Measurements from ENCODE around the gene ARL15. TPM values are rescaled to one million over a fixed set of nuclear protein-coding genes. Genes with fewer than 3 reads are reported as not detected.

The ARL15 gene
- total RNA-seq, 1 experiment from 2014 or later, result 6.9 TPM

GRCh38 chr5:53936481-53937352, 373.7 kb downstream of the ARL15 start:
- Histone ChIP-seq H2AFZ (ENCODE audit: low read length) (no peak overlapping the region), H3K4me1 (ENCODE audit: insufficient read depth, low read length) (no peaks in the 10 kb centered on the region), H3K27ac (ENCODE audit: low read length) (no peak overlapping the region), H3K9me2 (replicated peaks; ENCODE audit: low read length) (no peaks in the 10 kb centered on the region), H3F3A (ENCODE audit: low read length, unreplicated experiment) (no peaks in the 10 kb centered on the region), H3K4me2 (ENCODE audit: low read length) (no peak overlapping the region), H3K9me3 (ENCODE audit: low read length) (no peaks in the 10 kb centered on the region), H3K79me2 (ENCODE audit: low read length) (no peaks in the 10 kb centered on the region), H3K27me3 (ENCODE audit: low read length) (no peaks in the 10 kb centered on the region), H3K9ac (ENCODE audit: low read length) (no peak overlapping the region), H3K36me3 (ENCODE audit: low read depth, low read length) (no peaks in the 10 kb centered on the region), H4K20me1 (ENCODE audit: low read length) (no peaks in the 10 kb centered on the region), H3K4me3 (ENCODE audit: low read length) (no peak overlapping the region)
- DNase-seq, result no peak
- TF ChIP-seq CTCF (conservative IDR thresholded peaks at IDR 0.05; ENCODE audit: low read depth, low read length), result no peak
- TF ChIP-seq EZH2 (IDR thresholded peaks at IDR 0.05; ENCODE audit: low read length, unreplicated experiment), result no peak
- no peak for TF ChIP-seq EZH2phosphoT487 (IDR thresholded peaks at IDR 0.05; ENCODE audit: borderline replicate concordance, low read length)
- BruUV-seq (replicated peaks), result no TSS peak
- intact Hi-C loops (cut with micrococcal nuclease), result no loop called here
- ATAC-seq, result no peak
- CTCF ChIA-PET, result no interaction called here
- POLR2A ChIA-PET (ENCODE audit: unreplicated experiment), result no interaction called here

- ATAC-seq, result peak; percentile 35
- H3K79me2 ChIP-seq (ENCODE audit: low read length), result no peaks in the 10 kb centered on the region
Measured at GRCh38 chr5:53934151-53934820, 376.1 kb downstream of the ARL15 start.

More at GRCh38 chr5:53934151-53934820, 376.1 kb downstream of the ARL15 start:
- Histone ChIP-seq H3K36me3 (ENCODE audit: low read depth, low read length) (no peaks in the 10 kb centered on the region), H3K4me3 (ENCODE audit: low read length) (no peak overlapping the region), H3K27me3 (ENCODE audit: low read length) (no peaks in the 10 kb centered on the region), H3K27ac (ENCODE audit: low read length) (no peak overlapping the region), H3K9ac (ENCODE audit: low read length) (no peak overlapping the region), H3F3A (ENCODE audit: low read length, unreplicated experiment) (no peaks in the 10 kb centered on the region), H3K4me1 (ENCODE audit: insufficient read depth, low read length) (no peaks in the 10 kb centered on the region), H3K9me3 (ENCODE audit: low read length) (no peaks in the 10 kb centered on the region), H3K4me2 (ENCODE audit: low read length) (no peak overlapping the region), H2AFZ (ENCODE audit: low read length) (no peak overlapping the region), H3K9me2 (replicated peaks; ENCODE audit: low read length) (no peaks in the 10 kb centered on the region), H4K20me1 (ENCODE audit: low read length) (no peaks in the 10 kb centered on the region)
- intact Hi-C loops (cut with micrococcal nuclease), result no loop called here
- no TSS peak for BruUV-seq (replicated peaks)
- ChIA-PET CTCF (no interaction called here), POLR2A (ENCODE audit: unreplicated experiment) (interaction anchor here (0.7 kb wide), 2 partner anchors 9 to 74 kb away, joined by 3 read pairs; no protein-coding TSS in a partner anchor)
- peak; percentile 26 for DNase-seq
- TF ChIP-seq EZH2 (IDR thresholded peaks at IDR 0.05; ENCODE audit: low read length, unreplicated experiment), result no peak
- TF ChIP-seq CTCF (conservative IDR thresholded peaks at IDR 0.05; ENCODE audit: low read depth, low read length), result no peak
- TF ChIP-seq EZH2phosphoT487 (IDR thresholded peaks at IDR 0.05; ENCODE audit: borderline replicate concordance, low read length), result no peak

Measured in PC-3 (cell line).